Right atrium auricular region (tissue), 2 donors: Measurements from ENCODE around the gene PDE11A. TPM values are rescaled to one million over a fixed set of nuclear protein-coding genes. Genes with fewer than 3 reads are reported as not detected.

ENCODE experiments used
- DNase-seq: peaks from one replicate; pipeline ENCODE4 v3.0.0-alpha.2; 2019; ENCODE audit warnings: low spot score
- H3K27ac ChIP-seq, 2 donors: fragments of 200-600 bp; sonication (generic); 1 replicate in 1 of 2; 2 replicates in 1 of 2; pipeline ENCODE4 v1.5.1; 2016 to 2019
- H3K27me3 ChIP-seq, 2 donors: fragments of 200-600 bp; sonication (generic); one replicate each; pipeline versions ENCODE4 v1.5.1 to v1.6.0; 2017 to 2019
- H3K36me3 ChIP-seq: fragments of 200-600 bp; sonication (generic); one replicate; pipeline ENCODE4 v1.5.1; 2016
- H3K4me1 ChIP-seq, 2 donors: fragments of 200-600 bp; sonication (generic); one replicate each; pipeline versions ENCODE4 v1.5.1 to v1.6.0; 2017 to 2019
- H3K4me3 ChIP-seq, 2 donors: fragments of 200-600 bp; sonication (generic); 1 replicate in 1 of 2; 2 replicates in 1 of 2; pipeline ENCODE4 v1.5.1; 2017 to 2019; ENCODE audit warnings: mild to moderate bottlenecking in 1 of 2, moderate library complexity in 1 of 2
- H3K9me3 ChIP-seq, 2 donors: fragments of 200-600 bp; sonication (generic); one replicate each; pipeline ENCODE4 v1.5.1; 2019
- CTCF ChIP-seq, 2 donors: fragments of 200-600 bp; sonication (generic); IDR thresholded peaks; one replicate each; pipeline ENCODE4 v1.5.1; 2019; ENCODE audit warnings: antibody characterized with exemption in 2 of 2
- total RNA-seq, 2 donors: library from RNA; depleted of rRNA; stranded (reverse); fragments of >200 nt; gene quantifications; one replicate each; pipeline ENCODE4 v1.1.0, GENCODE V29; 2016

The PDE11A gene
- total RNA-seq, 2 donors from 2014 or later, result 1.2 TPM; not detected in 1

GRCh38 chr2:177740700-177741099 lies 331.9 kb downstream of the PDE11A start:
- Histone ChIP-seq H3K4me1 (no peaks in the 10 kb centered on the region), H3K36me3 (no peaks in the 10 kb centered on the region), H3K27ac (no peak overlapping the region), H3K4me3 (no peak overlapping the region), H3K27me3 (no peaks in the 10 kb centered on the region), H3K9me3 (no peaks in the 10 kb centered on the region)
- DNase-seq, result no peak
- TF ChIP-seq CTCF (IDR thresholded peaks at IDR 0.05), result no peak

- Histone ChIP-seq H3K27ac (no peak overlapping the region), H3K9me3 (no peaks in the 10 kb centered on the region), H3K4me1 (no peaks in the 10 kb centered on the region), H3K27me3 (no peaks in the 10 kb centered on the region), H3K4me3 (no peak overlapping the region), H3K36me3 (no peaks in the 10 kb centered on the region)
- TF ChIP-seq CTCF (IDR thresholded peaks at IDR 0.05), result no peak
- DNase-seq, result no peak
Measured at GRCh38 chr2:177738461-177739235, 333.9 kb downstream of the PDE11A start.

- no peak for TF ChIP-seq CTCF (IDR thresholded peaks at IDR 0.05)
- no peaks in the 10 kb centered on the region for H3K27me3 ChIP-seq
- no peaks in the 10 kb centered on the region for H3K9me3 ChIP-seq
- H3K4me3 ChIP-seq, result no peak overlapping the region
- H3K27ac ChIP-seq, result no peak overlapping the region
- H3K4me1 ChIP-seq, result no peaks in the 10 kb centered on the region
- H3K36me3 ChIP-seq, result no peaks in the 10 kb centered on the region
- DNase-seq, result no peak
Measured at GRCh38 chr2:177735318-177735803, 337.2 kb downstream of the PDE11A start.

GRCh38 chr2:177733322-177733855 lies 339.2 kb downstream of the PDE11A start:
- TF ChIP-seq CTCF (IDR thresholded peaks at IDR 0.05), result no peak
- Histone ChIP-seq H3K36me3 (no peaks in the 10 kb centered on the region), H3K4me1 (no peaks in the 10 kb centered on the region), H3K27ac (no peak overlapping the region), H3K27me3 (no peaks in the 10 kb centered on the region), H3K4me3 (no peak overlapping the region), H3K9me3 (no peaks in the 10 kb centered on the region)
- no peak for DNase-seq

- Histone ChIP-seq H3K9me3 (no peaks in the 10 kb centered on the region), H3K4me1 (no peaks in the 10 kb centered on the region), H3K27me3 (no peaks in the 10 kb centered on the region), H3K4me3 (no peak overlapping the region), H3K27ac (no peak overlapping the region), H3K36me3 (no peaks in the 10 kb centered on the region)
- no peak for DNase-seq
- no peak for TF ChIP-seq CTCF (IDR thresholded peaks at IDR 0.05)
Measured at GRCh38 chr2:177731384-177731783, 341.2 kb downstream of the PDE11A start.
